Trophoblast cell (in vitro differentiated cells and primary cell): ENCODE data around the gene PRDM1.

Experiments
- DNase-seq, 2 donors: peaks; one replicate each; pipeline ENCODE4 v3.0.0-alpha.2; 2016
- H2AFZ ChIP-seq: 2 replicates; pipeline ENCODE4 v1.6.1; 2013; ENCODE audit warnings: low read length, moderate library complexity, mild to moderate bottlenecking; ENCODE audit not compliant: insufficient read depth, poor library complexity
- H2AK5ac ChIP-seq: 2 replicates; pipeline ENCODE4 v1.6.1; 2013; ENCODE audit warnings: mild to moderate bottlenecking, low read length
- H2BK120ac ChIP-seq: 2 replicates; pipeline ENCODE4 v1.6.1; 2013; ENCODE audit warnings: low read length, mild to moderate bottlenecking, moderate library complexity; ENCODE audit not compliant: insufficient read depth, poor library complexity
- H2BK12ac ChIP-seq: 2 replicates; pipeline ENCODE4 v1.6.1; 2013; ENCODE audit warnings: mild to moderate bottlenecking, low read length, moderate library complexity
- H2BK5ac ChIP-seq: 2 replicates; pipeline ENCODE4 v1.6.1; 2013; ENCODE audit warnings: low read length, low read depth, moderate library complexity, mild to moderate bottlenecking; ENCODE audit not compliant: poor library complexity
- H3K14ac ChIP-seq: 2 replicates; pipeline ENCODE4 v1.6.1; 2013; ENCODE audit warnings: mild to moderate bottlenecking, low read length
- H3K18ac ChIP-seq: 2 replicates; pipeline ENCODE4 v1.6.1; 2013; ENCODE audit warnings: mild to moderate bottlenecking, low read length
- H3K23ac ChIP-seq: 2 replicates; pipeline ENCODE4 v1.6.1; 2013; ENCODE audit warnings: low read length
- H3K27ac ChIP-seq: 2 replicates; pipeline ENCODE4 v1.5.1; 2013; ENCODE audit warnings: low read depth, mild to moderate bottlenecking, inconsistent platforms, low read length, moderate library complexity
- H3K27me3 ChIP-seq: 2 replicates; pipeline ENCODE4 v1.6.1; 2013; ENCODE audit warnings: inconsistent platforms, mild to moderate bottlenecking, low read length, moderate library complexity; ENCODE audit not compliant: insufficient read depth
- H3K36me3 ChIP-seq, 2 experiments: 1 replicate in 1 of 2; 2 replicates in 1 of 2; pipeline ENCODE4 v1.6.1; 2013; ENCODE audit warnings: low read length in 2 of 2, mild to moderate bottlenecking in 2 of 2, moderate library complexity in 1 of 2; ENCODE audit not compliant: insufficient read depth in 2 of 2, control insufficient read depth in 1 of 2
- H3K4ac ChIP-seq: 2 replicates; pipeline ENCODE4 v1.6.1; 2013; ENCODE audit warnings: low read depth, mild to moderate bottlenecking, low read length, moderate library complexity
- H3K4me1 ChIP-seq, 2 experiments: 1 replicate in 1 of 2; 2 replicates in 1 of 2; pipeline ENCODE4 v1.6.1; 2013; ENCODE audit warnings: low read length in 2 of 2, mild to moderate bottlenecking in 2 of 2, moderate library complexity in 1 of 2; ENCODE audit not compliant: insufficient read depth in 2 of 2, control insufficient read depth in 1 of 2
- H3K4me2 ChIP-seq: 2 replicates; pipeline ENCODE4 v1.6.1; 2013; ENCODE audit warnings: inconsistent platforms, mild to moderate bottlenecking, low read length, moderate library complexity
- H3K4me3 ChIP-seq: 2 replicates; pipeline ENCODE4 v1.5.1; 2013; ENCODE audit warnings: mild to moderate bottlenecking, low read depth, low read length, inconsistent platforms
- H3K79me1 ChIP-seq: one replicate; pipeline ENCODE4 v1.6.1; 2013; ENCODE audit warnings: low read length
- H3K79me2 ChIP-seq: 2 replicates; pipeline ENCODE4 v1.6.1; 2013; ENCODE audit warnings: low read length, mild to moderate bottlenecking; ENCODE audit not compliant: control insufficient read depth, insufficient read depth, poor library complexity
- H3K9ac ChIP-seq: 2 replicates; pipeline ENCODE4 v1.6.1; 2013; ENCODE audit warnings: mild to moderate bottlenecking, low read length
- H3K9me3 ChIP-seq: 2 replicates; pipeline ENCODE4 v1.6.1; 2013; ENCODE audit warnings: low read depth, mild to moderate bottlenecking, control low read depth, inconsistent platforms, low read length; ENCODE audit not compliant: insufficient read depth
- H4K12ac ChIP-seq: 2 replicates; pipeline ENCODE4 v1.6.1; 2013; ENCODE audit warnings: low read depth, mild to moderate bottlenecking, low read length, moderate library complexity
- H4K8ac ChIP-seq: 2 replicates; pipeline ENCODE4 v1.6.1; 2013; ENCODE audit warnings: low read depth, mild to moderate bottlenecking, low read length, moderate library complexity
- H4K91ac ChIP-seq: one replicate; pipeline ENCODE4 v1.6.1; 2013; ENCODE audit warnings: low read depth, mild to moderate bottlenecking, low read length, moderate library complexity
- WGBS: extraction: QIAGEN DNeasy Blood & Tissue Kit; methylation state at CpG from one replicate; pipeline ENCODE4 v1.1.7; 2013; ENCODE audit warnings: missing lambda C conversion rate; ENCODE audit not compliant: insufficient read length, insufficient coverage; ENCODE audit errors: extremely low coverage; 5-methylcytosine and 5-hydroxymethylcytosine counted together

The PRDM1 gene

GRCh38 chr6:106134087-106134770, 48.1 kb downstream of the PRDM1 start:
- no peak overlapping the region for H3K9ac ChIP-seq
- H3K27me3 ChIP-seq: no peaks in the 10 kb centered on the region
- H2BK5ac ChIP-seq: no peak overlapping the region
- H2AK5ac ChIP-seq: peak overlapping the region; percentile 20
- H4K12ac ChIP-seq: no peak overlapping the region
- no peaks in the 10 kb centered on the region for H3K36me3 ChIP-seq
- peak overlapping the region; percentile 16 for H4K91ac ChIP-seq
- no peak overlapping the region for H2BK120ac ChIP-seq
- peak overlapping the region; percentile 24 for H4K8ac ChIP-seq
- peaks cover 13 to 14% of the 10 kb centered on the region in 2 experiments for H3K4me1 ChIP-seq
- H2AFZ ChIP-seq: no peak overlapping the region
- H3K4ac ChIP-seq: no peak overlapping the region
- peak overlapping the region; percentile 8 for H3K14ac ChIP-seq
- H2BK12ac ChIP-seq: peak overlapping the region; percentile 21
- no peak overlapping the region for H3K27ac ChIP-seq
- no CpG with 5 or more reads among the region's 17 CpGs for WGBS
- no peak overlapping the region for H3K18ac ChIP-seq
- H3K79me1 ChIP-seq: peaks cover 2% of the 10 kb centered on the region
- H3K79me2 ChIP-seq: no peaks in the 10 kb centered on the region
- peaks cover 3% of the 10 kb centered on the region for H3K9me3 ChIP-seq
- no peak overlapping the region for H3K4me3 ChIP-seq
- H3K23ac ChIP-seq: no peak overlapping the region
- no peak overlapping the region for H3K4me2 ChIP-seq
- DNase-seq: peak; percentile 84 to 91

GRCh38 chr6:106134906-106135634, 48.9 kb downstream of the PRDM1 start:
- WGBS: no CpG with 5 or more reads among the region's 18 CpGs
- H3K9ac ChIP-seq: no peak overlapping the region
- no peak overlapping the region for H2AFZ ChIP-seq
- H4K12ac ChIP-seq: no peak overlapping the region
- H3K36me3 ChIP-seq: no peaks in the 10 kb centered on the region
- no peak overlapping the region for H2BK5ac ChIP-seq
- H2AK5ac ChIP-seq: no peak overlapping the region
- no peak overlapping the region for H3K14ac ChIP-seq
- peaks cover 3% of the 10 kb centered on the region for H3K9me3 ChIP-seq
- no peak overlapping the region for H3K27ac ChIP-seq
- H3K4ac ChIP-seq: no peak overlapping the region
- peak overlapping the region; percentile 37 for H4K91ac ChIP-seq
- H3K4me3 ChIP-seq: no peak overlapping the region
- H4K8ac ChIP-seq: no peak overlapping the region
- no peak overlapping the region for H2BK120ac ChIP-seq
- H3K79me2 ChIP-seq: no peaks in the 10 kb centered on the region
- no peak overlapping the region for H3K23ac ChIP-seq
- no peak overlapping the region for H3K18ac ChIP-seq
- H3K79me1 ChIP-seq: peaks cover 2% of the 10 kb centered on the region
- H3K27me3 ChIP-seq: no peaks in the 10 kb centered on the region
- H2BK12ac ChIP-seq: peak overlapping the region; percentile 45
- H3K4me1 ChIP-seq: peaks cover 13 to 14% of the 10 kb centered on the region in 2 experiments
- DNase-seq: peak; percentile 93 to 95
- no peak overlapping the region for H3K4me2 ChIP-seq

- Histone ChIP-seq H2BK5ac (no peak overlapping the region), H3K23ac (no peak overlapping the region), H2BK120ac (no peak overlapping the region), H4K8ac (no peak overlapping the region), H3K79me2 (no peaks in the 10 kb centered on the region), H3K4me3 (no peak overlapping the region), H4K91ac (no peak overlapping the region), H2AK5ac (no peak overlapping the region), H3K27ac (no peak overlapping the region), H3K4ac (no peak overlapping the region), H3K79me1 (peaks cover 2% of the 10 kb centered on the region), H3K14ac (no peak overlapping the region), H3K27me3 (no peaks in the 10 kb centered on the region), H3K18ac (no peak overlapping the region), H3K9ac (no peak overlapping the region), H3K9me3 (peaks cover 3% of the 10 kb centered on the region), H3K4me2 (no peak overlapping the region), H2AFZ (no peak overlapping the region), H3K36me3 (no peaks in the 10 kb centered on the region), H3K4me1 (peaks cover 13 to 14% of the 10 kb centered on the region in 2 experiments), H2BK12ac (no peak overlapping the region), H4K12ac (no peak overlapping the region)
- no peak for DNase-seq
- WGBS: no CpG with 5 or more reads among the region's 16 CpGs
Measured at GRCh38 chr6:106135911-106136571, 49.9 kb downstream of the PRDM1 start.

GRCh38 chr6:106136845-106137244, 50.7 kb downstream of the PRDM1 start:
- Histone ChIP-seq H3K36me3 (no peaks in the 10 kb centered on the region), H3K4ac (no peak overlapping the region), H3K79me1 (peaks cover 2% of the 10 kb centered on the region), H3K23ac (no peak overlapping the region), H2BK120ac (no peak overlapping the region), H4K91ac (no peak overlapping the region), H4K8ac (no peak overlapping the region), H3K79me2 (no peaks in the 10 kb centered on the region), H2AK5ac (no peak overlapping the region), H2BK12ac (no peak overlapping the region), H3K9me3 (peaks cover under 1% of the 10 kb centered on the region), H3K4me2 (no peak overlapping the region), H3K27me3 (no peaks in the 10 kb centered on the region), H3K18ac (no peak overlapping the region), H2AFZ (no peak overlapping the region), H4K12ac (no peak overlapping the region), H3K14ac (no peak overlapping the region), H3K9ac (no peak overlapping the region), H2BK5ac (no peak overlapping the region), H3K27ac (no peak overlapping the region), H3K4me1 (peaks cover 13 to 14% of the 10 kb centered on the region in 2 experiments), H3K4me3 (no peak overlapping the region)
- WGBS: no CpG with 5 or more reads among the region's 5 CpGs
- DNase-seq: no peak
